Left ventricle myocardium superior (tissue), 1 donor: ENCODE data around the gene SWT1. TPM values are rescaled to one million over a fixed set of nuclear protein-coding genes. Genes with fewer than 3 reads are reported as not detected.
A peak's percentile ranks its signal among the peaks of the same experiment; 100 is the strongest.
"Not testable (repeated sequence)": the region's sequence is repeated elsewhere in the genome, so short reads cannot be mapped to it uniquely, and the experiment has no call there.

Experiments used
- ATAC-seq: fragments of 200-7000 bp; cut with Tn5 transposase; one replicate; pipeline ENCODE4 v1.9.1; 2020; ENCODE audit warnings: mild to moderate bottlenecking, moderate library complexity
- DNase-seq: peaks from one replicate; pipeline ENCODE4 v3.0.0-alpha.2; 2020
- intact Hi-C: fragments of 100-400 bp; cut with micrococcal nuclease; formaldehyde crosslinking; loops from one replicate; pipeline ENCODE4 v1.11.0; 2022
- total RNA-seq: library from RNA; stranded (reverse); fragmentation: NEBNext Ultra II Directional; extraction: Animal tissue kit (Norgen Biotek cat#: 25700); gene quantifications from one replicate; pipeline ENCODE4 v1.2.1, GENCODE V29; 2021
- donor health status: DM: no; HTN: yes; CAD: no; lungs with severe emphysema.

The SWT1 gene
- total RNA-seq, 1 donor from 2014 or later = 6.8 TPM

DNA sequence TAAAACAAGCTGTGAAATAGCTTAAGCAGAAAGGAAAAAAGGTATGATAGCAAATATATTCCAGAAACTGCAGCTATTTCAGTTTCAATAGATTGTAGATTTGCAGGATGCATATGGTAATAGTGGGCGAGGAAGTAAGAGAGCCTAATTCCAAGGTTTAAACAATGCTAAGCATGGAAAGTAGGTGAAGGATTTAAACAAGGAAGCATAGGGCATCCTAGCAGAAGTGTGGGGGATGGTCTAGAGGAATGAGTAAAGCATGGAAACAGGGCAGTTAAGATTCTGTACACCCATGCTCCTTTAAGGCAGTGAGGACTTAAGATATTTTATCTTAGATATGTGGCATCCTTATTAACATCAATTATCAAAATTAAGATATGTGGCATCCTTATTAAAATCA is 157.4 kb downstream of the SWT1 start:
- DNase-seq = no peak
- no peak for ATAC-seq
- intact Hi-C loops = no loop called here

DNA sequence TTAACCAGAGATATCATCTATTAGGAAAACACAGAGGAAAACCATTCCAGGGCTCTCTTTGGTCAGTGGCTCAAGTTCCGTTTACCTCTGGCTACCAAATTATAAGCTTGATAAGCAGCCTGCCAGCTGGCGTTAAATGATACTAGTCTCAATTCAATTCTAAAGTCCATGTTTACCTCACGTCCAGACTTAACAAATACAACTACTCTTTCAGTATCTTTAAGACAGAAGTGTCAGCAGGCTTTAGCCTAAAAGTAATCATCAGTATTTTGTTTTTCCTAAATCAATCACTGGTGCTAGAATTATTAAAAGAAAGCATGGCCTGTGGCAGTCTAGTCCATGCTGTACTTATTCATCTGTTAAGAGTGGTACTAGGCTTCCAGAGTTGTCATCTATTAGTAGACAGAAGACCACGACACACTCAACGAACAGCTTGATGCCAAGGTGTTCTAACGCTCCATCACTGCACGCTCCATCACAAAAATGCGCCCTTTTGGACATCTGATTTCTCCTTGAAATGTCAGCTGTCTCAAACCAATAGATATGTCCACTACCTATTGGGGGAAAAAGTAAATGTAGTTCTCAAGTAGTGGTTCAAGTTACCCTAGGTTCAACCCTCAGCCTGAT is 158.6 kb downstream of the SWT1 start:
- DNase-seq = no peak
- no peak for ATAC-seq
- intact Hi-C loops = no loop called here

DNA sequence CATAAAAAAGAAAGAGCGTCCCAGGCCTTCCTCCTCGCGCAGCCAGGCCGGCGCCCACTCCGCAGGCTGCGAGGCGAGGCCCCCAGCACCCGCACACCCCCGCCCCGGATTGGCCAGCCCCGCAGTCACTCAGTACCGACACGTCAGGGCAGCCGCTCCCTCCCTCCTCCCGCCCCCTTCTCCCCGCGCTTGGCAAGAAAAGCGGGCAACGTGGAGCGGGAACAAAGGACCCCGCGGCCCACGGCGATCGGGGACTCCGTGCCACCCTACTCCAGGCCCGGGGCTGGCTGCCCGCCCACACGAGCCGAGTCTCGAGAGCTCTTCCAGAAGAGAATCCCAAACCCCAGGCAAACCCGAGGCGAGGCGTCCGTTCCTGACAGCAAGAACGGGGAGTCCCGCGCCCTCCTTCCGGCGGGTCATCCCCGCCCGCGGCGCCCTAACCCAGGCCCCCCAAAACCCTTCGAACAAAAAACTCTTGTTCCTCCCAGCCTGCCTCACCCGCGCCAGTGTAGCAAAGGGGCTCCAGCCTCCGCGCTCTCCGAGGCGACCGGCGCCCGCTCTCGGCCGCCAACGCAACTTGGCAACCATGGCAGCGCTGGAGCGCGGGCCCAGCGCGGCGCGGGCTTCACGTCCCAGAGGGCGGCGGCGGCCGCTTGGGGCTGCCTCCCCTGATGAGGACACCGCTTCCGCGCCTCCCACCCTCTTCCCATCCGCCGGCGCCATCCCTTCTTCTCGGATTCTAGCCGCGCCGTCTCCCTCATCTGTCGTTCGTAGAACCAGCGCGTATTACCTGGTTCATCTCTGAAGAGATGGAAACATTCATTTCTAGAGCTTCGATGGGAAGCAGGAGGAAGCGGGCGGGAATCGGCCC is 159.4 kb downstream of the SWT1 start:
- DNase-seq (peak; percentile 97), ATAC-seq (peak; percentile 89)
- intact Hi-C loops = no loop called here

DNA sequence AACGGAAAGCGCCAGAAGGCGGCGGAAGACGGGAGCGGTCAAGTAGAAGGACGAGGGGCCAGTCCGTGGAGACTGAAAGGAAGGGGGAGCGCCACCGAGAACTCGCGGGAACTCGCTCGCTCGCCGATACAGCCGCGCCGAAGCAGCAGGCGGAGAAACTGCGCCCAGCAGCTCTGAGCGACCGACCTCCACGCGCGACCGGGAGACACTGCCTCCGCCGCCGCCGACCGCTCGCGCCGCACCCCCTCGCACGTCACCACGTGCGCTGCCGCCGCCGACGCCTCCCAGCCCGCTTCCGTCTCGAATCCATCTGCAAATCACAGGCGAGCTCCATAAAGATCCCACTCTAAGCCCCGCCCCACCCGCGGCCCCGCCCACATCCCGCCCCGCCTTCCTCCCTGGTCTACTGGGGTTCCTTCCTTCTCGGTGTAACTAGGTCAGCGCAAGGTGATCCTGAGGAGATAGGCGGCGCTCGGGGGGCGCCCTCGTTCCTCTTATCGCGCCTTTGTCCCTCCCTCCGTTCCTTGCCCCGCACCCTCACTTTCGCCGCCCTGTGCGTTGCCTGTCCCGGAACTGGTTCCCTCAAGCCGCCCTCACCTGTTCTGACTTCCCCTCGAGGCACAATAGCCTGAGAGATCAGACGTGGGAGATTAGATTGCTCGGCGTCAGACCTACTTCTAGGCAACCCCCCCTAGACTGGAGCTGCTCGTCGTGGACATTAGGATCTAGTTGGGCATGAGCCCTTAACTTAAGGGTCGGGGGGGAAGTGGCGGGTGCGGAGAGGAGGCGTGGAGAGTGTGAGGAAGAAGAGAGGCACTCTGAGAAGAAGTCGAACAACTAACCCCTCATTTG is 160.3 kb downstream of the SWT1 start, which contains the start of gene IVNS1ABP:
Gene IVNS1ABP, minus strand, starts transcription at position 210 of the 852 bp plus-strand sequence. CDS start 7,750 bp downstream, outside the sequence.
- peak; percentile 93 for ATAC-seq
- intact Hi-C loops = no loop called here
- DNase-seq = peak; percentile 96

- DNase-seq (no peak), ATAC-seq (no peak)
- intact Hi-C loops = no loop called here
Observed at GRCh38 chr1:185317886-185318310, 160.9 kb downstream of the SWT1 start.

DNA sequence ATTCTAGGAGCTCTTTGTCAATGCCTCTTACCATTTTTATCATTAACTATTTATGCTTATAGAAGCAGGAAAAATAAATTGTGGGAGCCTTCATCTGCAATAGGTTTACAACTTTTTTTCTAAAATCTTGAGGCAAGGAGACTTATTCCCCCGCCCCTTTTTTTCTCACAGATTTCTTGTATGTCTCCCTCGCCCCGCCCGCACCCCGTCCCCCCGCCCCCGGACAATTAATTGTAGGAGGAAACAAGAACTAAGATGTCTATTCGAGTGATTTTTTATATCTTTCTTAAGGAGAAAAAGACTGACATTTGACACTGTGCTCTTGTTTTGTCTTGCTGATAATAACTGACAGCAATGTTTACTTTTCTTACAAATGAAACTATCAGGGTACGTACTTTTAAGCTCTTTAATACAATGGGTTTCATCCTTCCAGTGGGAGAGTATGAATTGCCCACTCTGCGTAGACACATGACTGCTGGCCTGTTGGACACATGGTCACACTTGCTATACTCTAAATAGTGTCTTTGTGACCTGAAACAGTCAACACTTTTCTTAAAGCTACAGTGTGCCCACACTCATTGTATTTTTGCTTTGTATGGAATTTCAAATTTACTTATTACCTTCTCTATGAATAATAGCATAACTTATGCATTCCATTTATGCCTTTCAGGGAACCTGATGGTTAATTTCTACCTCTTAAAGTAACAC is 161.6 kb downstream of the SWT1 start:
- no peak for ATAC-seq
- no peak for DNase-seq
- intact Hi-C loops = no loop called here

DNA sequence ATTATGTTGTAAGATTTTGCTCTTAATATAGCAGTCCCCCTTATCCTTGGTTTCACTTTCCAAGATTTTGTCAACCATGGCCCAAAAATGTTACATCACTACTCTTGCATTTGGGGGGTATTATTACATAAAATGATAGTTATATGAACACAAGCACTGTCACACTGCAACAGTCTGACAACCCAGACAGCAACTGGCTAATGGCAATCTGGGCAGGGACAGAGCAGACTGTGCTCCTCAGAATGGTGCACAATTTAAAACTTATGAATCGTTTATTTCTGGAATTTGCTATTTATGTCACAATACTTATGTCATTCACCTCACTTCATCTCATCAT is 162.1 kb downstream of the SWT1 start:
- intact Hi-C loops = no loop called here
- DNase-seq (no peak), ATAC-seq (no peak)

- ATAC-seq, intact Hi-C loops, DNase-seq: not testable (repeated sequence)
Observed at GRCh38 chr1:185321104-185321503, 164.1 kb downstream of the SWT1 start.

- intact Hi-C loops, ATAC-seq, DNase-seq: not testable (repeated sequence)
Observed at GRCh38 chr1:185321653-185322221, 164.8 kb downstream of the SWT1 start.

- DNase-seq = no peak
- ATAC-seq = no peak
- intact Hi-C loops = no loop called here
Observed at GRCh38 chr1:185322636-185323035, 165.7 kb downstream of the SWT1 start.

DNA sequence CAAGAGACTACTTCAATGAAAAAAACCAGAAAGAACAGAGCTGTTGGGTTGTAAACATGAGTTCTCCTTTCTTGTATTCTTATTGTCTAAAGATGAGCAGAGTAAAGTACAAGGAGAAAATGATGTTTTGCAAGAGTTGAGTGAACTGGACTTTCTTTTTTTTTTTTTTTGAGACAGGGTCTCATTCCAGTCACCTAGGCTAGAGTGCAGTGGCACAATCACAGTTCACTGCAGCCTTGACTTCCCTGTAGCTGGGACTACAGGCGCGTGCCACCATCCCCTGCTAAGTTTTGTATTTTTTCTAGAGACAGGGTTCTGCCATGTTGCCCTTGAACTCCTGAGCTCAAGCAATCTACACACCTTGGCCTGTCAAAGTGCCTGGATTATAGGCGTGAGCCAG is 167.2 kb downstream of the SWT1 start:
- ATAC-seq (no peak), DNase-seq (no peak)
- intact Hi-C loops = no loop called here

GRCh38 chr1:185325413-185325812 is 168.4 kb downstream of the SWT1 start:
- intact Hi-C loops = no loop called here
- ATAC-seq (no peak), DNase-seq (no peak)

DNA sequence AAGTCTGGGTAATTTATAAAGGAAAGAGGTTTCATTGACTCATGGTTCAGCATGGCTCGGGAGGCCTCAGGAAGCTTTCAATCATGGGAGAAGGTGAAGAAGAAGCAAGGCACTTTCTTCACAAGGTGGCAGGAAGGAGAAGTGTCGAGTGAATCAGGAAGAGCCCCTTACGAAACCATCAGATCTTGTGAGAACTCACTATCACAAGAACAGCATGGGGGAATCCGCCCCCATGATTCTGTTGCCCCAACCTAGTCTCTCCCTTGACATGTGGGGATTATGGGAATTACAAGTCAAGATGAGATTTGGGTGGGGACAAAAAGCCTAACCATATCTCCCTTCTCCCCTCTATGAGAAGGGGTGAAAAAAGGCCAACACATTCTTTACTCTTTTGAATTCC is 171.3 kb downstream of the SWT1 start:
- ATAC-seq = no peak
- intact Hi-C loops = no loop called here
- no peak for DNase-seq

GRCh38 chr1:185334182-185334581 is 177.2 kb downstream of the SWT1 start:
- DNase-seq (no peak), ATAC-seq (no peak)
- intact Hi-C loops = no loop called here

DNA sequence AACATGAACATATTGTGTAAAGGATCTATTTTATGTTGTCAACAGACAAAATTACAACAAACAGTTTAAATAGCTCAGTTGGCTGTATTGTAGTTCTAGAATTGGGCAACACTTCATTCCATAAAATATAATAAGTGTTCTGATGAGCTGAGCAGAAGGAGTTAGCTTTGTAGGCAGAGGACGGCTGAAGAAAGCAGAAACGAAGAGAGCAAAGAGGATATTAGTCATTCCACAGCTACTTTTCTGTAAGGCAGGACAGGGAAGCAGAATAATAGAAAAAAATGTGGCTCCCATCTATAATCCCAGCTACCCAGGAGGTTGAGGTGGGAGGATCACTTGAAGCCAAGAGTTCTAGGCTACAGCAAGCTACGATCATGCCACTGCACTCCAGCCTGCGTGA is 180.3 kb downstream of the SWT1 start:
- ATAC-seq (peak; percentile 54), DNase-seq (no peak)
- intact Hi-C loops = no loop called here

DNA sequence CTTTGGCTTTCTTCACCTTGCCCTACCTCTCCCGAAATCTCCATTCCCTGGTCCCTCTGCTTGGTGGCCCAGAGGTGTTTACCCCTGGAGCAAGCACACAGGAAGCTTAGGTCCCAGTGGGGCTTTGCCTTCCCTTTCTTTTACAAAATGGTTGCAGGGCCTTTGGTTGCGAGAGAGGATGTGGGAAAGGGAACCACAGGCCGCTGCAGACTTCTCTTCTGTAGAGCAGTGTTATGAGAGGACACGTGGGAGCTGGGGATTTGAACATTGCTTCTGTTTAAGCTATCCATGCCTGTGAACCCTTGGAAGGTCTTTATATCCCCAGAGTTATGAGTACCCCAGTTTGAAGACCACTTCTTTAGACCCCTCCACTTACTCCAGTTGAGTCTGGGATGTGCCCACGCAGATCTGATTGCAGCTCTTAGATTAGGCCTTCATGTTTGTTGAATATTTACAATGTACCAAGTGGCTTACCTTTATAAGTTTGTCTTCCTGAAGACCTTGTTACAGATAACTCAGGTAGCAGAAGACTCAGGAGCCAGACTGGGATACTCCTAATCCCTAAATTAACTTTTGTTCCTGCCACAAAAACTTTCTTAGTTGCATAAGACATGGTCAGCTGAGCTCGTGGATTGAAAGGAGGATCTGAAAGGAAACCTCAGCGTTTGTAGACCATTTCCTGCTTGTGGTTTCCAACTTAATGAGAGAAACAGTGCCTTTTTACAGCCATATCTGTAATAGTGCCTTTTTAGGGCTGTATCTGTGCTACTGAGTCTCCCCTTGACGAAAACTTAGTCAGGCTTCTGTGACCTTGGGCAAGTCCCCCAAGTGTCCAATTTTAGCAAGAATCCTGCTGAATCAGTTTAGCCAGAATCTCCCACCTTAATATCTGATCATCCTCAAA is 182.0 kb downstream of the SWT1 start:
- DNase-seq = peak; percentile 29
- ATAC-seq = peak; percentile 73
- intact Hi-C loops = no loop called here

DNA sequence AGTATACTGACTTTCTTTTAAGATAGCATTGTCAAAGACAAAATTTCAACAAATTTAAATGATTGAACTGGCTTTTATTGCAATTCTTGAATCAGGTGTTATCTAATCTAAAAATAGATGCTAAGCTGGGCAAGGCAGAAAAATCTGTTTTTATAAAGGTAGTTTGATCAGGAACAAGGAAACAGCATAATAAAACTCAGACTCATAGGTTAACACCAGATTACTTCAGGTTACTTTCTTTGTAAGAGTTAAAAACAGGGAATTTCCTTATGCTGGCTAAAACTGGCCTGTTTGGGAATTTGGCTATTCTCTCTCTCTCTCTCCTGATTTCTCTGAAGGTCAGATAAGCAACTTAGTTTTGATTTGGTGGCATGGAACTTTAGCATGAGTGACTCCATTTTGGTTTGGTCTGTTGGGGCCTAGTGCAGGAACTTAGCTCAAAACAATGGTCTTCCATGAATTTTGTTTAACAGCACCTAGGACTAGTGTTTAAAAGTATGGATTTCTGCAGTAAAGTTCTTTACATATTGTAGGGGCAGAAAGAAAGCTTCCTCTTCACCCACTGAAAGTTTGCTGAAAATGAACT is 184.3 kb downstream of the SWT1 start:
- ATAC-seq (no peak), DNase-seq (no peak)
- intact Hi-C loops = no loop called here
